Uterus (tissue), 2 donors: Measurements from ENCODE around the gene TWSG1.

Experiments
- CTCF ChIP-seq, 4 experiments: fragments of 200-600 bp in 2 of 4; fragments of 450-650 bp in 2 of 4; sonication (generic) in 2 of 4; IDR thresholded peaks; one replicate each; pipeline ENCODE4 v1.5.1; 2016 to 2019; ENCODE audit warnings: antibody characterized with exemption in 4 of 4, mild to moderate bottlenecking in 2 of 4, moderate library complexity in 1 of 4
- POLR2A ChIP-seq, 2 donors: fragments of 450-650 bp; IDR thresholded peaks; one replicate each; pipeline ENCODE4 v1.6.1; 2016; ENCODE audit warnings: antibody characterized with exemption in 2 of 2, mild to moderate bottlenecking in 1 of 2, moderate library complexity in 1 of 2

GRCh38 chr18:9436206-9436929 lies 101.8 kb downstream of the TWSG1 start:
- no peak for TF ChIP-seq CTCF (IDR thresholded peaks at IDR 0.05)
- TF ChIP-seq POLR2A (IDR thresholded peaks at IDR 0.05) = no peak
